Neural crest cell (in vitro differentiated cells): ENCODE data around the gene APBB2. TPM values are rescaled to one million over a fixed set of nuclear protein-coding genes. Genes with fewer than 3 reads are reported as not detected.

ENCODE experiments used
- DNase-seq: peaks from one replicate; pipeline ENCODE4 v3.0.0; 2021; ENCODE audit warnings: low read depth, mixed read lengths, low spot score
- H3K27ac Mint-ChIP-seq: one replicate; pipeline ENCODE4 v1.8.0; 2021; ENCODE audit warnings: mild to moderate bottlenecking, mixed read lengths; ENCODE audit not compliant: unreplicated experiment
- H3K27me3 Mint-ChIP-seq: 2 replicates; pipeline ENCODE4 v1.8.0; 2021; ENCODE audit warnings: low read depth, mild to moderate bottlenecking, mixed read lengths
- H3K36me3 Mint-ChIP-seq: 2 replicates; pipeline ENCODE4 v1.8.0; 2021; ENCODE audit warnings: low read depth, mild to moderate bottlenecking, mixed read lengths
- H3K4me1 Mint-ChIP-seq: 2 replicates; pipeline ENCODE4 v1.8.0; 2021; ENCODE audit warnings: mixed read lengths
- H3K4me3 Mint-ChIP-seq: one replicate; pipeline ENCODE4 v1.8.0; 2021; ENCODE audit warnings: mild to moderate bottlenecking, mixed read lengths
- H3K9me3 Mint-ChIP-seq: 2 replicates; pipeline ENCODE4 v1.8.0; 2021; ENCODE audit warnings: mixed read lengths
- total RNA-seq: library from RNA; stranded (reverse); gene quantifications from 2 replicates; pipeline ENCODE4 v1.2.1, GENCODE V29; 2021
- TF ChIP-seq, protein P1 (sequence below): fragments of 200-600 bp; sonication (generic); conservative IDR thresholded peaks from 2 replicates; pipeline ENCODE4 v1.5.0; 2021; ENCODE audit warnings: antibody characterized with exemption, mild to moderate bottlenecking

APBB2 gene
- total RNA-seq, 1 donor from 2014 or later: 68.5 TPM

DNA sequence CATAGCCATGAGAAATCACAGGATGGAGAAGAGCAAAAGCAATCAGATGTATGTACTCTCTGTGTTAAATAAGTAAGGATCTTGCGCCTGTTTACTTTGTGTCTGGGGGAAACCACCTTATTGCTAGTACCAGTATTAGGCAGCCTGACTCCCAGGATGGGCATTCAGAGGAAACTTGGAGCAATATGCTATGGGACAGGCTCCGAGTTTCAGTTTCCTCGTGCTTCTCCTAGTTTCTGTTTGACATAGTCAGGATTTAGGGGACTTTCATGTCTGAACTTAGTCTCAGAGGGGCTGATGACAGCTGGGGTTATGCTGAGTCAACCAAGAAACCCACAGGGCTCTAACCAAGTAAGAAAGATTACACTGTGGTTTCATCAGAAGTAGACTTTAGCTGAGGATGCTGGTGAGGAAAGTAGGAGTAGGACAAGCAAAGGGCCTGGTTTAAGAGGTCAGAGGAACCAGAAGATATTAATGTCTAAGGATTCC is 451.1 kb downstream of the APBB2 start:
- TF ChIP-seq, protein P1, sequence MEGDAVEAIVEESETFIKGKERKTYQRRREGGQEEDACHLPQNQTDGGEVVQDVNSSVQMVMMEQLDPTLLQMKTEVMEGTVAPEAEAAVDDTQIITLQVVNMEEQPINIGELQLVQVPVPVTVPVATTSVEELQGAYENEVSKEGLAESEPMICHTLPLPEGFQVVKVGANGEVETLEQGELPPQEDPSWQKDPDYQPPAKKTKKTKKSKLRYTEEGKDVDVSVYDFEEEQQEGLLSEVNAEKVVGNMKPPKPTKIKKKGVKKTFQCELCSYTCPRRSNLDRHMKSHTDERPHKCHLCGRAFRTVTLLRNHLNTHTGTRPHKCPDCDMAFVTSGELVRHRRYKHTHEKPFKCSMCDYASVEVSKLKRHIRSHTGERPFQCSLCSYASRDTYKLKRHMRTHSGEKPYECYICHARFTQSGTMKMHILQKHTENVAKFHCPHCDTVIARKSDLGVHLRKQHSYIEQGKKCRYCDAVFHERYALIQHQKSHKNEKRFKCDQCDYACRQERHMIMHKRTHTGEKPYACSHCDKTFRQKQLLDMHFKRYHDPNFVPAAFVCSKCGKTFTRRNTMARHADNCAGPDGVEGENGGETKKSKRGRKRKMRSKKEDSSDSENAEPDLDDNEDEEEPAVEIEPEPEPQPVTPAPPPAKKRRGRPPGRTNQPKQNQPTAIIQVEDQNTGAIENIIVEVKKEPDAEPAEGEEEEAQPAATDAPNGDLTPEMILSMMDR: no peak
- Mint-ChIP-seq H3K27ac (no peak overlapping the region), H3K9me3 (peaks cover 4% of the 10 kb centered on the region), H3K36me3 (peaks cover 6% of the 10 kb centered on the region), H3K27me3 (no peaks in the 10 kb centered on the region), H3K4me3 (no peak overlapping the region), H3K4me1 (no peaks in the 10 kb centered on the region)
- DNase-seq: no peak

Other genes with a start within 250 kb of the APBB2 start
- gene UCHL1, start 42.4 kb upstream of the APBB2 start, total RNA-seq: 265 and 285 TPM in 2 replicates